ENCODE data around the gene NCAM2.

- TF ChIP-seq GATA2 (IDR thresholded peaks at IDR 0.05; ENCODE audit: low read depth, low read length) (no peak), GATA3 (IDR thresholded peaks at IDR 0.05; ENCODE audit: low read depth, low read length) (no peak)
Measured at GRCh38 chr21:21076051-21076450, 77.8 kb downstream of the NCAM2 start.

All from SH-SY5Y (cell line).